NCI-H128 (cell line): ENCODE data around the gene PRUNE2.

ENCODE experiments used
- DNase-seq: peaks from one replicate; lab custom pipeline; 2025; ENCODE audit not compliant: unreplicated experiment; lab: John Stamatoyannopoulos, UW

PRUNE2 gene

DNA sequence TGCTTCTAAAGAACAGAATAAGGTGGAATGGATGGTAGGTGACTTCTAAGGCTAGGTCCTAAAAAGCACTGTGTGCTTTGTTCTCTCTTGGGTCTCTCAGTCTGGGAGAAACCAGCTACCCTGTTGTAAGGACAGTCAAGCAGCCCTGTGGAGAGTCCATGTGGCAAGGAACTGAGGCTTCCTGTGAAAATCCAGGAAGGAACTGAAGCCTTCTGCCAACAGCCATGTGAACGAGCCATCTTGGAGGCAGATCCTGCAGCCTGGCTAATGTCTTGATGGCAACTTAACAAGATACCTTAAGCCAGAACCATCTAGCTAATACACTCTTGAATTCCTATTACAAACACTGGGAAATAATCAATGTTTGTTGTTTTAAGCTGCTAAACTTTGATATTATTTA lies 241.8 kb downstream of the PRUNE2 start:
- no peak for DNase-seq

DNA sequence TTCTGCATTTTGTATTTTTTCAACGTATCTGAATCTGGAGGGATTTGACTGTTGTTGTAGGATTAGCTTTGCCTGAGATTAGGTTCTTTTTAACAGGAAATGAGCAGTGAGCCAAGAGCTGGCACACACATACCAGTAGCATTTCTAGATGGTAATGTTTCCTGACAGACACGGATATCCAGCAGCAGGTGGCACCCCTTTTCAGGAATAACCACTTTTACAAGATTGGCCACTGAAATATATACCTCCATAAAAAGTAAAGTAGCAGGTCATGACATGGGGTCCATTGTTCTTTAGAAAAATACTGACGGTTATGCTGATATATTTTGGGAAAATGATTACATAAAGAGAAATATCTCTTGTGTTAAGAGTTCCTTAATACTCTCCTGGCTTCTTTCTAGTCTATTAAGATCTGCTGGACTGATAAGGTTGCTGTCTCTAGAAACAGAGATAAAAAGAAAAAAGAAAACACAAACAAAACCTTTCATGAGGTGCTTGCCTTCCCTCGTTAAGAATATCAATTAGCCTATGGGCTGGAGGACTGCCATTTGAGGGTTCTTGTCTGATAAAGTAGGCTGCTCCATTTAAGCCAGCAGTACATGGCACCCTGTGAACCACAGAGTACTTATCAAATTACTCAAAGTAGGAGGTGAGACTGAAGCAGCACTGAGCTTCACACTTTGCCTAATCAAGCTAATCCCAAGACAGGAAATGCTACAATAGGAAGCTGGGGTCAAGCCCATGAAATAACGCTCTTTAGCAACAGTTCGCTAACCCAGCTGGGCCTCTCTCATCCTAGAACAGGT lies 243.2 kb downstream of the PRUNE2 start:
- DNase-seq, result peak; percentile 35

DNA sequence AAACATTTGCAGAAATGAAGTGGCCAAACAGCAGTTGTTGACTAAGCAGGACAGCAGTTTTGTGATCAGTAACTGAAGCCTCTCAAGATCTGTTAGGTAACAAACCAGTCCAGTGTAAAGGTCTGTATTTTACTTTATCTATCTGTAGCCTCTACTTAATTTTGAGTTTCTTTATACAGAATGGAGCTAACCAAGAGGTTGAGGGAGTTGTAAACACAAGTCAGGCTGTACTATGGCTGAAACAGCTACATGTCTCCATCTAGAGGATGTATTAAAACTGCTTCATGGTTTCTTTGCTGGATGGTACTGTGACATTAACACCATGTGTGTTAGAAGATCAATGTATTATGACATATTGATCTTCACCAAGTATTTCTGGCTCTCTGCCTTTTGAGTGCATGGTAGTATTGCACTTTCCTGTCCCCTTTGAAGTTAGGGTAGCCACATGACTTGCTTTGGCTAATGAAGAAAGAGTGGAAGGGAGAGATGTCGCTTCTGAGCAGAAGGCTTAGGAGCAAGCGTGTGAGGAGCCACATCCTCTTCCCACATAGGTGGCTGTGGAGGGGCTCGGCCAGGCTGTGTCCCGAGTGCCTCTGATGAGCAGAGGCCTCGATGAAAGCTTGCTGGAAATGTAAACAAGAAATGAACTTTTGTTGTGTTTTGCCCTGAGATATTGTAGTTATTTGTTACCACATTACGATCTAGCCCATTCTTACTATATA lies 247.2 kb downstream of the PRUNE2 start:
- no peak for DNase-seq

DNA sequence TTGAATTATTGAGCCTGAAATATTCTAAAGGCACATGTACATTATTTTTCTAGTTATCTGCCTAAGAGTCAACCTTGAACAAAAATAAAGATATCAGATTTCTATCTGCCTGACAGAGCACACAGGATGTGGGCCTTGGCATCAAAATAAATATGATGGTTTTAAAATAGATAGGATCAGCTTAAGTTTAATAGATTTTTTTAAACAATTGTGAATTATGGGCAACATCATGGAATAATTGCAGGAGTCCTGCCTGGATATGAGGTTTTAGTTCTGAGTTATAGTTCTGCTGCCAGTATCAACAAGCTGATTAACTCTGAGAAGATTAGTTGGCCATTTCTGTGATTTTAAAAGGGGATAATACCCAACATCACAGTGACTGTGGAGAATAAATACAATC lies 248.6 kb downstream of the PRUNE2 start:
- no peak for DNase-seq

DNA sequence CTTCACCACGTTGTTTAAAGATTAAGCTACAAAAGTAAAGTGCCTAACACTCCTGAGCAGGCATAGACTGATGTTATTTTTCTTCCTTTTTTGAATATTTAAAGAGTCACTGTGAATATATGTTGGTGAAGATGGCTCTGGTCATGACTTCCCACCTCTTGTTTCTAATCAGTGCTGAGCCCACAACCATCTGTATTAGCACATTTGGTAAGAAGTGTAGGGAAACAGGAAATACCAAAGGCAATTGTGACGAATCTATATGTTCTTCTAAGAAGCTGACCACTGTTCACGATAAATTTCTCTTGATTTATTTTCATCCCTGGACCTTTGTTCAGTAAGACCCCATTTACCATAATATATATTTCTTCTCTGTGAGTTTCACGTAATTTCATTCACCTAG lies 249.9 kb downstream of the PRUNE2 start:
- no peak for DNase-seq

DNA sequence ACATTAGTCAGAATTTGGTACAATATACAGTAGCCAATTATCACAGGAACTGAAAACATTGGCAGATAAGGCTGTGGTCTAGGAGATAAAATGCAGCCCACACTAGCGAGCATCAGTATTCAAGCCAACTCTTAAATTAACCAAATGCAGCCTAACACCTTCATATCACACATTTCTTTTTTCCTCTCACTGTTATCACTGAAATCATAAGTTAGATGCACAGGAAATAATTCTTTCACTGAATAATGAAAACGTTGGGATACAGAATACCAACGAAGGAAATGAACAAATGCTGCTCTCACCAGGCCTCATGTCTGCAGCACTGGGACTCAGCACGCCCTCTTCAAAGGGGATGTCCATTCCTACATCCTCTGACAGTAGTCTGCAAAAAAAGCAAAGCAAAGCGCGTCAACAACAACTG lies 250.8 kb downstream of the PRUNE2 start:
- no peak for DNase-seq

DNA sequence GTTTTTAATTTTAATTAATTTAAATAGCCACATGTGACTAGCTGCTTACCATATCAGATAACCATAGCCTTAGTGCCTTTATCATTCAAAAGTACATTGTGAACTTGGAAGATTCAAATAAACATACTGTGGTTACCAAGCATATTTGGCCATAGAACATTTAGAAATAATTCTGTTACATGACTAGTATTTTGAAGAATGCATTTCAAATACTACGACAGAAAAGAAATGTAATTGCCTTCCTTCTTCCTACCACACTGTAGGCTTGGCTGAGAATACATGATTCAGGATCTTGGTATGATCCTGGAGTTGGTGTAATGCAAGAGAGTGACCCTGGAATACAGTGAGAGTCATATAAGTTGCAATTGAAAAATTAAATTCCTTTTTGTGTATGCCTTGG lies 251.3 kb downstream of the PRUNE2 start:
- no peak for DNase-seq

DNA sequence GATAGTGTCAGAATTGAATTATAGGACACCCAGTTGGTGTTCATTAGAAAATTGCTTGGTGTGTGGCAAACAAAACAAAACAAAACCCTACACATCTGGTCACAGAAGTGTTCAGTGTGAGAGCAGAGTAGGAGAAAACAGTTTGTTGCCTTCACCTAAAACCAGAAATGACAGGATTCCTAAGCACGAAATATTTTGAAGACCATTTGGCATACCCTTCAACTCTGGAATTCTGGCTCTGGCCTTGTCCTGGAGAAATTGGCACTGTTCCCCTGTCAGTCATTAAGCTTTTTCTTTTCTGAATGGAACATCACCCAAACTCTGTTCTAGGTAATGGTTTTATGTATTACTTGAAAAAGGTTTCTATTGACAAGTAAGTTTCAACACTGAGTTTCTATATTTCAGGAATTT lies 251.9 kb downstream of the PRUNE2 start:
- no peak for DNase-seq

DNA sequence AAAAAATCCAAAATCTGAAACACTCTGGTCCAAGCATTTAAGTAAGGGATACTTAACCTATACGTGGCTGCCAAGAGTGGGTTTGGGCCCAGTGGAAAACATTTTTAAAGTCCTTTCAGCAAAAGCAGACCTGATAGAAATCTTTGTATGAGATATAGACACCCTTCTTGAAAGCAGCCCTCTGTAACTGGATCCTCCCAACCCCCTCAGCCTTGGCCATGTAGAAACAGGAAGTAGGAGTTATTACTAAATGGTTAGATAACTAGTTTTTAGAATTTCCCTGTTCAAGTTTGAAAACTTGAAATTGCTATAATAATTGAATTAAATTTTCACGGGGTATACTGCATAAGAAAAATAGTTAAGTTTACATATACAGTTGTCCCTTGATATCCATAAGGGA lies 253.0 kb downstream of the PRUNE2 start:
- DNase-seq, result no peak

DNA sequence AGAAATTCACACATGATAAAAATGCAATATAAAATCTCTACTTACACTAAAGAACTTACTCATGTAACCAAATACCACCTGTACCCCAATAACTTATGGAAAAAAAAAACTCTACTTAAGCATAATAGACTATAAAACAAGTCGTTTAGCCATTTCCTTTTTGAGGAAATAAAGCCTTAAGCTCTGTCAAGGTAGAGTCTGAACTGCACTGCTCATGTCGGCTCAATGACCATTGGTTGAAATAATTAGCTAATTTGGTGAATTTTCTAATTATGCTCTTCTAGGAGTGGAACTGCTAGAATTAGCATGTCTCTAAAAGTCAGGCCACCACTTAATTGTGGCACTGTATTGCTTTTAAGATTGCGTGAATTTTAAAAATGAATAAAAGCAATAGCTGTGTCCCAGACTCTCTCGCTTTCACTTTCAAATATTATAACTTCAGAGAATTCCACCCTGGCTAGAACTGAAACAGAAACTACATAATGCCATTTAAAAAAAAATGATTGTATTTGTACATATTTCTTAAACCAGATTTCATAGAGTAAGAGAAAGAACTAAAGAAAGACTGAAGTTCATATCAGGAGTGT lies 254.7 kb downstream of the PRUNE2 start:
- DNase-seq, result no peak

DNA sequence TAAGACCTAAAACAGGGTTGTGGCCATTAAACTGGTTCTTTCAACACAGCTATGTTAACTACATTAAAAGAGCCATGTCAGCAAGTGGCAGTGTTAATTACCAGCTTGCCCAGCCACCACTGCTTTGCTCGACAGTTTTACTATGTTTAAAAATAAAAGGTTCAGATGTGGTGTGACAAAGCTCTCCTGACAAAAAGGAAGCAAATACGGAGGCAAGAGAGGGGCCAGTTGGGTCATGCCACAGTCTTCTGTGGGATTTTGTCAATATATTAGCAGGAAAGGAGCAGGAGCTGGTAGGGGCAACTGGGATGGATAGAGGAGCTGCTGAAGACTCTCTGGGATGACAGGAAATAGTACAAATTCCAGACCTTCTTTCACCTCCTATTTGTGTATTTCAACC lies 255.2 kb downstream of the PRUNE2 start:
- no peak for DNase-seq

DNA sequence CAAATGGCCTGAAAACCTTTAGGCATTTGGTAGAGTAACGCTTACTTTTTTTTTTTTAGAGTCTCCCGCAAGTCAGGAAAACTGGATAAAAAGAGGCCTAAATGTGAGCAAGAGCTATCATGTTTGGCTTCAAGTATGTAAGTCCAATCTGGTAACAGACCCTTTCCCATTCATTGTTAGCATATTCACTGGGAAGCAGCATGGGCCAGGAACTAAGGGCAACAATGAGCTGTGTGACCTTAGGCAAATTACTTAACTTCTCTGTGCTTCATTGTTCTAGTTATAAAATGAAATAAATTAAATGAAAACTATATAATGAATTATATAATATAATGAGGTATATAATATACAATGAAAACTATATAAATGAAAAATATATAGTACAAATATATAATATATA lies 256.0 kb downstream of the PRUNE2 start:
- DNase-seq, result no peak

DNA sequence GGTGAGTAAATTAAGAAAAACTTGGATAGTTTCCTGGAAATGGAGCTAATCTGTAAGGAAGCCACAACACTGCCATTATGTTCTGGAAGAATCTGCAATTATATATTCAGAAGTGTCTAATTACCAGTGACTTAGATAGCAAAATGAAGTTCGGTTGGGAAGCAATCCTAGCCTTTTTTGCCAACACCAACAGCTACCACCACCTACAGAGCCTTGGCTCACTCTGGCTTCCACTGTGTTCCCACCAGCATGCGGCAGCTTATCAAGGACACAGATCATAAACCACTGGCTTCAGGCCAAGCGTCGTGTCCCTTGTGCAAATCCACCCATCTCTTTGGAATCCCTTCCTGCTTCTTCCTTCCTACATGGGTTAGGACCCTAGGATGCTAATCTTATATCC lies 259.7 kb downstream of the PRUNE2 start:
- DNase-seq, result no peak

DNA sequence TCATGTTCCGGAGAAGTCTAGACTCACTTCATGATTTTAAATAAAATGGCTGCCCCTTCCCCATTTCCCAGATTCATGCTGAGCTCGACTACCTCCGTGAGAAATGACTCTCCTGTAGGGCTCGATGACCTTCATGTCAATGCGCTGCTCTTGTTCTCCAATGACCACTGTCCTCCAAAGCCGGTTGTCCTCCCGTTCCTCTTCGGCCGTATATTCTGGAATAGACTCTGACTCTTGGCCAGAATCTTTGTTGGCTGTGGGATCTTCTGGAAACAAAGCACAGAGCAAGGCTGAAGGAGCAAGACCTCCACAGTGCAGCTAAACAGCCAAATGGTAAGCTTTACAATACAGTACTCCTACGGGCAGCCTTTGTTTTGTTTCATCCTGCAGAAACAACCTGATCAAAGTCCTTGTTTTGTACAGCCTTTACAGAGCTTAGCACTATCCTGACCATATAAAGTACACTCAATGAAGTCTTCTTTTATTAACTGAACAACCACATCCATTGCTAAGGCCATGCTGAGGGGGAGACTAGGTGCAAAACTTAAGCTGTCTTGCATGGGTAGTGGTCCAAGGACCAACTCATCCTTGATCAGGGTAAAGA lies 261.2 kb downstream of the PRUNE2 start:
- DNase-seq, result no peak

DNA sequence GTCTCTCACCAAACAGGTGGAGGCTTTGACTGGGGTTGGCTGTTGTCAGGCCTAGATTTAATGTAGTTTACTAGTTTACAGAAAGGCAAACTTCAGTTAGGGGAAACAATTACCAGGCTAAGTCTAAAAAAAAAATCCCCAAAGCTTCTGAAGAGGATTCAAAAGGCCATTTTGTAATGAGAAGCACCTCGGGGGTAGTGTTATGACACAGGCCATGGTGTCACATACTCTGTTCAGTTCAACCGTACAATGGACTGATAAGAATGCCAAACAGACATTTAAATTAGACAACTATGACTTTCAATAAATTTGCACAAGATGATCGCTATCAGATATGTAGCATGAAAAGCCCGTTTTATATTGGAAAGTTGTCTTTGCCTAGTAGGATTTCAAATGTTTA lies 261.7 kb downstream of the PRUNE2 start:
- DNase-seq, result no peak

DNA sequence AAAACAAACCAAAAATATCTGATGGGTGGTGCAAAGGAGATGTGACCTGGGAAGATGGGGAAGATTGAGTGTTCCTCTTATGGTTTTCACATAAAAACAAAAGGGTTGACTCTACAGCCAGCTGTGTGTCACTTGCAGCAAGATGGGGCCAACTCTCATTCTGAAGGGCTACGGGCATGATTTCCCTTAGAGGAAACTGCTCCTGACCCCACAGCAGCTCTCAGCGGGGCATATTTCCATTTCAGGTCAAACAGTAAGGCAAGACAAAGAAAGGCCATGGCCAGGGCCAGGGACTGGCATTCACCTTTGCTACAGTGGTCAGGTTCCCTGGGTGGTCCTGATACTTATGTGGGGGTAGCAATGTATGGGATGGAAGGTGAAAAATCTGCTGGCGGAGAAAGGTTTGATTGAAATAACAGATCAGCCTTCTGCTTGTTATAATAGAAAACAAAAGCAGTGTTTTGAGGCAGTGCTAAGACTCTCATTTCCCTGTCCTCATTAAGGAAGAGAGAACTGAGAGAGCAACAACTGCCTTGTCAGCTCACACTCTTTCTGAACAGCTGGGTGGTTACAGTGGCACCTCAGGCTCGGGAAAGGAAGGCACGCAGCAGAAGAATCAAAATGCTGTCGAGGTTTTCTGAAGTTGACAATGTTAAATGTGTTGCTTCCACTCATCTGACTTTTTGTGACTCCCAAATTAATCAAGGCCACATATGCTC lies 262.4 kb downstream of the PRUNE2 start:
- DNase-seq, result no peak

DNA sequence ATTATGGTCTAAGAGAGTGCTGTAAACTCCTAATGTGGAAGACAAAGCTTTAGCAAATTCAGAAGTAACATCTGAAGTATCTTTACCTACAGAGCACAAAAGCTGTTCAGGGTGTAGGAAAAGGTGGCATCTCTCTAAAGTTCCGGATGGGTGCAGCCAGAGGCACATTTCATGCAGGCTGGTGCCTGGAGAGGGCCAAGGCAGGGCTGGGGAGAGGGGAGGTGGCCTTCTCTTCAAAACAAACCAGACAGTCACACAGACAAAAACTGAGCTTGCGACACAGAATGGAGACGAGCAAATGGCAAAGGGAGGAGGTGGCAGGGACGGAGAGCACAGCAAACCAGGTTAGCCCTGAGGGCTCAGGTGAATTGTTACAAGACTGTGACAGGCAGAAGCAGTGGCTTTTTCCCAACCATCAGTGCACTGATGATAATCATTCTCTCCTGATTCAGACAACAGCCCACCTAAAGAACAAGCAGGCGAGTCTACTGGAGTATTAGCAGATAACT lies 263.2 kb downstream of the PRUNE2 start:
- no peak for DNase-seq

DNA sequence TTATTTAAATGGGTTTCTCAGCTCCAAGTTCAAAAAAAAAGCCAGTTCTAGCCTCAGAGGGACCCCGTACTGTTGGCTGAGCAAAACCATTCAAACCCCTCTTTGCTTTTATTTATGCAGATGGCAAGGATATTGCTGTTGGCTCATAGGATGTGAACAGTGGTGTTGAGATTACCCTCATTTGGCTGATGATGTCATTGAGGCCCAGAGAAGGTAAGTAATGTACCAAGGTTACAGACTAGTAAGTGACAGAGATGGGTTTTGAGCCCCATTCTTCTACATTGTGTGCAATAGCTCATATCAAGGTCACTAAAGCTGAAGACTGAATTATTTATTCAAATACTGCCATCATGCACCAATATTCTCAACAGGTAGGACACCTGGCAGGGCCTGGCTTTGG lies 263.8 kb downstream of the PRUNE2 start:
- DNase-seq, result no peak

DNA sequence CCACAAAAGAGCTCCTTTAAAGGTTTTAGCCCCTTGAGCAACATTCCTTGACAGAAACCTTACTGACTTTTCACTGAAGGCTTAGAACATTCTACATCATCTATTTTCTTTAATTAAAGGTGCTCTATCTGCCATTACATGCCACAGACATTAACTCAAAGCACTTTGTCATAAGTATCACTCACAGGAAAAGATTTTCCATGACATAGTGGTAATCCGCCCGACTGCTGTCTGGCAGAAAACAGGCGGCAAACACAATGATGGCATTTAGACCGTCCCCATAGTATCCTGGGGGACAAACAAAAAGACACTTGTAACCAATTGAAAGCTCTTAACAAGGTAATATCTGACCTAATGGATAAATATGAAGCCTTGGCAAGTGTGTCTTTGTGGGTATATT lies 267.9 kb downstream of the PRUNE2 start:
- DNase-seq, result no peak

DNA sequence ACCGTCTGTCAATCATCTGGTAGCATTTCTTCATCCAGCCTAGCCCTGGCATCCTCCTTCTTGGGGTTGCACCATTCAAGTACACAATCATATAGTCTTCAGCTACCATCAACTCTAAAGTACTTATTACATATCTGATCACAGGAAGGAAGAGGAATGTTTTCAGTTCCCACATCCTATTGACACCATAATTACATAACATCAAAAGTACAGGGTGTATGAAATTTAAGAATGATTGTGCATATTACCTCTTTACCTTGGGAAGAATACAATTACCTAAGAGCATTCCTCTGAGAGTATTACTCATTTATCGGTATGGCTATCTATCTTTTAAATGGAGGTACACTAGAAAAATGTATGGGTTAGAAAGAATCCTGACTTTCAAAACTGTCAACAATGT lies 268.5 kb downstream of the PRUNE2 start:
- no peak for DNase-seq
